GM18526 (cell line): ENCODE measurements around the gene MFAP3L.

ENCODE experiments used
- POLR2A ChIP-seq: IDR thresholded peaks from 3 replicates; pipeline ENCODE4 v1.6.1; 2011; ENCODE audit not compliant: insufficient read length; ENCODE audit errors: extremely low read depth

Gene MFAP3L

GRCh38 chr4:170026253-170027021, at the start of gene MFAP3L:
MFAP3L (minus strand) TSS chr4:170026395; CDS start chr4:170005877, 20,518 bp downstream.
- no peak for TF ChIP-seq POLR2A

GRCh38 chr4:170071196-170071595, 45.0 kb upstream of the MFAP3L start:
- no peak for TF ChIP-seq POLR2A

- TF ChIP-seq POLR2A: no peak
These were observed 42.4 kb upstream of the MFAP3L start for GRCh38 chr4:170068438-170069128.

- no peak for TF ChIP-seq POLR2A
These were observed 33.2 kb upstream of the MFAP3L start for GRCh38 chr4:170059421-170059820.

GRCh38 chr4:170058826-170059225, 32.6 kb upstream of the MFAP3L start:
- no peak for TF ChIP-seq POLR2A

GRCh38 chr4:170057866-170058265, 31.7 kb upstream of the MFAP3L start:
- no peak for TF ChIP-seq POLR2A

- TF ChIP-seq POLR2A: no peak
These were observed 26.7 kb upstream of the MFAP3L start for GRCh38 chr4:170052919-170053318.

- no peak for TF ChIP-seq POLR2A
These were observed 25.2 kb upstream of the MFAP3L start for GRCh38 chr4:170051402-170051801.

GRCh38 chr4:170049766-170050165, 23.6 kb upstream of the MFAP3L start:
- no peak for TF ChIP-seq POLR2A

- no peak for TF ChIP-seq POLR2A
These were observed 21.7 kb upstream of the MFAP3L start for GRCh38 chr4:170047771-170048354.

- TF ChIP-seq POLR2A: no peak
These were observed 14.0 kb upstream of the MFAP3L start for GRCh38 chr4:170040031-170040680.

- TF ChIP-seq POLR2A: no peak
These were observed 12.6 kb upstream of the MFAP3L start for GRCh38 chr4:170038769-170039168.

- no peak for TF ChIP-seq POLR2A
These were observed 12.0 kb upstream of the MFAP3L start for GRCh38 chr4:170038232-170038631.

- TF ChIP-seq POLR2A: no peak
These were observed 11.3 kb upstream of the MFAP3L start for GRCh38 chr4:170037481-170037880.

GRCh38 chr4:170035845-170036244, 9.7 kb upstream of the MFAP3L start:
- no peak for TF ChIP-seq POLR2A

- TF ChIP-seq POLR2A: no peak
These were observed 9.0 kb upstream of the MFAP3L start for GRCh38 chr4:170035231-170035630.

- TF ChIP-seq POLR2A: no peak
These were observed 7.8 kb upstream of the MFAP3L start for GRCh38 chr4:170033999-170034398.
